ENCODE results near the gene LRRC56. TPM values are rescaled to one million over a fixed set of nuclear protein-coding genes. Genes with fewer than 3 reads are reported as not detected.

LRRC56 gene
- polyA plus RNA-seq, 3 donors: 0.09 to 0.68 TPM; not detected in 1

DNA sequence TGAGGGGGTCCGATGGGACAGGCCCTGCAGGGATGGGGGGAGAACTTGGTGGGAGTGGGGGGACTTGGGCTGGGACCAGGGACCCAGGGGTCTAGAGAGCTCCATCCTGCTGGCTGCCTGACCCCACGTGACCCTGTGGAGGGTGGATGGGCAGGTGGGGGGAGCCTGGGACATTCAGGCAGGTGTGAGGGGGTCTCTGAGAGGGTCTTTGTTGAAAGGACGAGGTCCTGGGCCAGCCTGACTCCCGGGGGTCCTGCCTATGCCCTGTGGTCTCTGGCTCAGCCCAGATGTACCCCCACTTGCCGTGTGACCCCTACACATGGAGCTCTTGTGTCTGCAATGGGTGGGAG lies 7.5 kb downstream of the LRRC56 start:
- H3K36me3 ChIP-seq (replicated peaks in 1 of 2; ENCODE audit: control insufficient read depth in 1 of 2, insufficient read depth in 2 of 2, low read length in 2 of 2): no peaks in the 10 kb centered on the region
- H3K27ac Mint-ChIP-seq: no peak overlapping the region
- H3K4me3 Mint-ChIP-seq: no peak overlapping the region
- H3K9me3 Mint-ChIP-seq: peaks cover 0 to 3% (median 0%) of the 10 kb centered on the region in 7 donors
- H3K9me3 ChIP-seq (replicated peaks in 1 of 2; ENCODE audit: control insufficient read depth in 1 of 2, insufficient read depth in 1 of 2, low read length in 2 of 2): no peaks in the 10 kb centered on the region
- no peak for DNase-seq
- no peak overlapping the region for H3K4me2 ChIP-seq (replicated peaks; ENCODE audit: extremely low read depth, low read length, poor library complexity, severe bottlenecking)
- no peak overlapping the region for H3K4me3 ChIP-seq (replicated peaks in 1 of 3; ENCODE audit: low read depth in 2 of 3, low read length in 3 of 3)
- H3K27ac ChIP-seq (ENCODE audit: low read depth in 1 of 2, low read length in 2 of 2): no peak overlapping the region
- no peaks in the 10 kb centered on the region for H3K27me3 ChIP-seq (ENCODE audit: control insufficient read depth in 2 of 2, insufficient read depth in 2 of 2, low read length in 2 of 2)
- peaks cover 0 to 8% (median 7%) of the 10 kb centered on the region in 3 donors for H3K27me3 Mint-ChIP-seq (ENCODE audit: low read depth in 3 of 3)
- no peaks in the 10 kb centered on the region for H3K4me1 Mint-ChIP-seq
- H3K9ac ChIP-seq (ENCODE audit: insufficient read depth, low read length, poor library complexity, severe bottlenecking): no peak overlapping the region
- no peak overlapping the region for H2AFZ ChIP-seq (ENCODE audit: insufficient read depth, low read depth, low read length, poor library complexity, severe bottlenecking)
- H3K36me3 Mint-ChIP-seq: no peaks in the 10 kb centered on the region
- WGBS (ENCODE audit: insufficient coverage): 91% methylated on average over 5 of the region's 5 CpGs
- H3K79me2 ChIP-seq (ENCODE audit: insufficient read depth, low read length): no peaks in the 10 kb centered on the region
- no peaks in the 10 kb centered on the region for H3K4me1 ChIP-seq (ENCODE audit: control insufficient read depth in 1 of 2, insufficient read depth in 2 of 2, low read length in 2 of 2)
- H4K20me1 ChIP-seq (ENCODE audit: insufficient read depth, low read length): no peaks in the 10 kb centered on the region
- intact Hi-C loops (cut with micrococcal nuclease): no loop called here
- TF ChIP-seq, protein P1, sequence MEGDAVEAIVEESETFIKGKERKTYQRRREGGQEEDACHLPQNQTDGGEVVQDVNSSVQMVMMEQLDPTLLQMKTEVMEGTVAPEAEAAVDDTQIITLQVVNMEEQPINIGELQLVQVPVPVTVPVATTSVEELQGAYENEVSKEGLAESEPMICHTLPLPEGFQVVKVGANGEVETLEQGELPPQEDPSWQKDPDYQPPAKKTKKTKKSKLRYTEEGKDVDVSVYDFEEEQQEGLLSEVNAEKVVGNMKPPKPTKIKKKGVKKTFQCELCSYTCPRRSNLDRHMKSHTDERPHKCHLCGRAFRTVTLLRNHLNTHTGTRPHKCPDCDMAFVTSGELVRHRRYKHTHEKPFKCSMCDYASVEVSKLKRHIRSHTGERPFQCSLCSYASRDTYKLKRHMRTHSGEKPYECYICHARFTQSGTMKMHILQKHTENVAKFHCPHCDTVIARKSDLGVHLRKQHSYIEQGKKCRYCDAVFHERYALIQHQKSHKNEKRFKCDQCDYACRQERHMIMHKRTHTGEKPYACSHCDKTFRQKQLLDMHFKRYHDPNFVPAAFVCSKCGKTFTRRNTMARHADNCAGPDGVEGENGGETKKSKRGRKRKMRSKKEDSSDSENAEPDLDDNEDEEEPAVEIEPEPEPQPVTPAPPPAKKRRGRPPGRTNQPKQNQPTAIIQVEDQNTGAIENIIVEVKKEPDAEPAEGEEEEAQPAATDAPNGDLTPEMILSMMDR (IDR thresholded peaks at IDR 0.05): no peak

DNA sequence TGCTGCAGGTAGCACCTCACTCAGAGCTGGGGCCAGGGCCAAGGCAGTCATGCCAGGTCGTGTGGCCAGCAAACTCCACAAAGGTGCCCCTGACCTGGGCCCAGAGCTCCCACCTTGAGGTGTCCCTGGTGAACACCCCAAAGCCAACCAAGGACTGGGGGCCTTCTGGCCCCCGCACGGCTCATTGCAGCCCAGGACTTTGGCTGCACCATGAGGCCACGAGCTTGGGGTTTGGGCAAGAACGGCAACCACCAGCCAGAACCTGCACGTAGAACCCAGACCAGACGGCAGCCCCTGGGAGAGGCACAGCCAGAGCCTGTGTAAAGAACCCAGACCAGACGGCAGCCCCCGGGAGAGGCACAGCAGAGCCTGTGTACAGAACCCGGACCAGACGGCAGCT lies 7.8 kb downstream of the LRRC56 start:
- peaks cover 0 to 3% (median 0%) of the 10 kb centered on the region in 7 donors for H3K9me3 Mint-ChIP-seq
- WGBS (ENCODE audit: insufficient coverage): 97% methylated on average over 11 of the region's 11 CpGs
- Histone ChIP-seq H3K4me2 (replicated peaks; ENCODE audit: extremely low read depth, low read length, poor library complexity, severe bottlenecking) (no peak overlapping the region), H3K9ac (ENCODE audit: insufficient read depth, low read length, poor library complexity, severe bottlenecking) (no peak overlapping the region), H3K4me3 (replicated peaks in 1 of 3; ENCODE audit: low read depth in 2 of 3, low read length in 3 of 3) (no peak overlapping the region), H2AFZ (ENCODE audit: insufficient read depth, low read depth, low read length, poor library complexity, severe bottlenecking) (no peak overlapping the region), H3K79me2 (ENCODE audit: insufficient read depth, low read length) (no peaks in the 10 kb centered on the region), H3K27me3 (ENCODE audit: control insufficient read depth in 2 of 2, insufficient read depth in 2 of 2, low read length in 2 of 2) (no peaks in the 10 kb centered on the region), H4K20me1 (ENCODE audit: insufficient read depth, low read length) (no peaks in the 10 kb centered on the region), H3K27ac (ENCODE audit: low read depth in 1 of 2, low read length in 2 of 2) (no peak overlapping the region), H3K4me1 (ENCODE audit: control insufficient read depth in 1 of 2, insufficient read depth in 2 of 2, low read length in 2 of 2) (no peaks in the 10 kb centered on the region), H3K36me3 (replicated peaks in 1 of 2; ENCODE audit: control insufficient read depth in 1 of 2, insufficient read depth in 2 of 2, low read length in 2 of 2) (no peaks in the 10 kb centered on the region), H3K9me3 (replicated peaks in 1 of 2; ENCODE audit: control insufficient read depth in 1 of 2, insufficient read depth in 1 of 2, low read length in 2 of 2) (no peaks in the 10 kb centered on the region)
- H3K4me1 Mint-ChIP-seq: no peaks in the 10 kb centered on the region
- H3K27me3 Mint-ChIP-seq (ENCODE audit: low read depth in 3 of 3): peaks cover 0 to 7% (median 5%) of the 10 kb centered on the region in 3 donors
- intact Hi-C loops (cut with micrococcal nuclease): no loop called here
- TF ChIP-seq, protein P1 (IDR thresholded peaks at IDR 0.05): no peak
- no peak overlapping the region for H3K4me3 Mint-ChIP-seq
- no peak overlapping the region for H3K27ac Mint-ChIP-seq
- DNase-seq: no peak
- no peaks in the 10 kb centered on the region for H3K36me3 Mint-ChIP-seq
